GM21381 (cell line): Measurements from ENCODE around the gene JUNB.

Experiments
- ATAC-seq: cut with Tn5 transposase; IDR thresholded peaks from one replicate; pipeline ENCODE4 v1.9.1; 2021; ENCODE audit warnings: mild to moderate bottlenecking, moderate library complexity; ENCODE audit not compliant: unreplicated experiment

The JUNB gene

DNA sequence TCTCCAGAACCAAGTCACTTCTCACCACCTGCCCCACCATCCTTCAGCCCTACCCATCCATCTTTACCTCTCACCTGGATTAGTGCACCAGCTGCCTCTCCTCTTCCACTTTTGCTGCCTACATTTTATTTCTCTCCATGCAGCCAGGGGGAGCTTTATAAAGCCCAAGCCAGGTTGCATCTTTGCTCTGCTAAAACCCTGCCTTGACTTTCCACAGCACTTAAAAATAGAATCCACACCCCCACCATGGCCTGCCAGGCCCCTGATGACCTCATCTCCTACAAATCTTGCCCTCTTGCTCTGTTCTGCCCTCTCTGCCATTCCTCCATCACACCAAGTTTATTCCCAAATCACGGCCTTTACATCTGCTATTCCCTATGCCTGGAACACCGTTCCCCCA is 17.7 kb upstream of the JUNB start:
- ATAC-seq = no peak

DNA sequence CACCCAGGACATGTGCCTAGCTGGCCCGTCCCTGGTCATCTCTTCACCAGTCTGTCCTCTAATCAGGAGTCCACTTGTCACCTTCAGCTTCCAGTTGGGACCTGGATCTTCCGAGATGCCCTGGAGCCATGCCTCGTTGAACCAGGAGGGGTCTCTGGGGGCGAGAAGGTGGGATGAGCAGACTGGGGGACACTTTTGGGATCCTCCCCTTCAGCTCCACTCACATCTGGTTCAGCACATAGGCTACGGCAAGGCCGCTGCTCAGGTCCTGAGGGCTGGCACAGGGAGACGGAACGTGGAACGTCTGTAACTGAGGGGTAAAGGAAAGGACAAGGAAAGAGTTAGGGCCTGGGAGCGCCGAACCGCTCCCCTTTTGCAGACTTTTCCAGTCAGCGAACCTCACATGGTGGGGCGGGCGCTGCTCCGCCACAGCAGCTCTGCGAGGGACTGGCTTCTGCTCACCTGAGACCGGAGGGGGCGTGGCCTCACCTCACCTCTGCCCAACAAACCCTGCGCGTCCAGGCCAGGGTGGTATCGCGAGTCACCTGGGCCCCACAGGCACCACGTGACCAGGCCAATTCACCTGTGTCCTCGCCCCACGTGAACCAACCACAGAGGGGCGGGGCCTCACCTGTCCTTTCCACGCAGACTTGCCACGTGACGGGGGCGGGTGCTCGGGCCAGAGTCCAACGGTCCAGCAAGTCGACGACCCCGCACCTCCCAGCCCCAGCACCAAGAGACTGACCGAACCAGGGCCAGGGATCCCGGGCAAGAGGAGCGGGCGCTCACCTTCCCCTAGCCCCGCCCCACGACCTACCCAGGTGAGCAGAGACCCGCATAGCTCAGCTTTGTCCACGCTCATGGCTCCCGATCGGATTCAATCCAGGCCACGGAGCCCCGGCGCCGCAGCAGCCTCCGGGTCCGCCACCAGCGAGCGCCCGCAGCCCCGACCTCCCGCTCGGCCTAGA is 16.4 kb upstream of the JUNB start, which contains the start of gene HOOK2:
Gene HOOK2, minus strand, starts transcription at position 965 of the 968 bp plus-strand sequence. Its CDS starts 103 bp downstream, at position 862.
- ATAC-seq = no peak

DNA sequence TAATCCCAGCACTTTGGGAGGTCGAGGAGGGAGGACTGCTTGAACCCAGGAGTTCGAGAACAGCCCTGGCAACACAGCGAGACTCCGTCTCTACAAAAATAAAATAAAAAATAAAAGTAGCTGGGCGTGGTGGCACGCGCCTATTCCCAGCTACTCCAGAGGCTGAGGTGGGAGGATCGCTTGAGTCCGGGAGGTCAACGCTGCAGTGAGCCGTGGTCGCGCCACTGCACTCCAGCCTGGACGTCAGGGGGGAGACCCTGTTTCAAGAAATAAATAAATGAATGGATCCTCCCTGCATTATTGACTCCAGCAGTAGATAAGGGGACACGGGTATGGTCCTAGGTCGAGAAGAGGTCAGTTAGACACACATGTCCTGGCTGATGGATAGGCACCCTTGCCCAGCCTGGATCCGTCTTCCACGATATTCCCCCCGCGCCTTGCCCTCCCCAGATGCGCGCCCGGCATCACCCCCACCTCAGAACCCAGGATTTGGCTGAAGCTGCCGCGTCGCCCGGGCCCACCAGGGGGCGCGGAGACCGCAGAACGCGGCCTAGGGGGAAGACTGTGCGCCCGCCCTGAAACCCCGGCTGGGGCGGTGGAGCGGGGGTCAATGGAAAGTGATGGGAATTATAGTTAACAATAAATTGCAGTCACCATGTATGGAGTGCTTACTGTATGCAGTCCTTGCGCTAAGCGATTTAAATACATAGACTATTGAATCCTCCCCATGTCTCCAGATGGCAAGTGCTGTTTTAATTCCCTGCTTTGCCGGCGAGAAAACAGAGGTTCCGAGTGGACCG is 13.9 kb upstream of the JUNB start:
- no peak for ATAC-seq

DNA sequence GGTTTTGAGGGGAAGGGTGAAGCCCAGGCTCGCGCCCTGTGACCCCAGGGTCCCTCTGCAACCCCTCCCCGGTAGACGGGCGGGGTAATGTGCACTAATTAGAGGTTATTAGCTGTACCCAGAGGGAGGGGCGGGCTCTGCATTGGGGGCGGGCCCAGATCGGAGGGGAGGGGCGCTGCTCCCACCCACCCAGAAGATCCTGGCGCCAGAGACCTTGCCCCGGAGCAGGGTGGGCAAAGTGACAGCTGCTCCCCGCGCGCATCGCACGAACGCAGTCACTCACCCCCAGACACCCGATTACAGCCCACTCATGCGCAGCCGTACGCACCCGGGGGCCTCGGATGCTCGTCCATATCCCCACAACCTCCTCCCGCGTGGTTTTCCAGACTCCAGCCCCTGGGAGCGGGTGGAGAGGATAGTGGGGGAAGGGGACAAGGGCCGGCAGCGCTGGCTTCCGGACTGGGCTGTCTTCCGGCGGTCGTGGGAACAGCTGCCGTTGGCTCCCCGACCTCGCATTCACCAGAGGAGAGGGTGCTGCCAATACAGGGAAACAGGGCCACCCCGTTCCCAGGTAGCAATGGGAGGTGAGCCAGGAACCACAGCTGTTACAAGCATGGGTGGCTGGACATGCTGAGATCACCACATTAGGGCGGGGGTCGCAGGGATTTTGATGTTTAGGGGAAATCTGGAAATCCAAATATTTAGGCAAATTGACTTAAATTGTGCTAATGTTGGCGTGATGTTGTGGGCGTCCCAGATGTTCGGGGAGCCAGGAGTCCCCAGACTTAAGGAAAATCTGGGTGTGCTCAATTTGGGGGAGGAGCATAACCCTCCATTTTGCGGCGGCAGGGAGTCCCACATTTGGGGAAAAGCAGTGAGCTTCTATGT is 13.0 kb upstream of the JUNB start:
- ATAC-seq = no peak

DNA sequence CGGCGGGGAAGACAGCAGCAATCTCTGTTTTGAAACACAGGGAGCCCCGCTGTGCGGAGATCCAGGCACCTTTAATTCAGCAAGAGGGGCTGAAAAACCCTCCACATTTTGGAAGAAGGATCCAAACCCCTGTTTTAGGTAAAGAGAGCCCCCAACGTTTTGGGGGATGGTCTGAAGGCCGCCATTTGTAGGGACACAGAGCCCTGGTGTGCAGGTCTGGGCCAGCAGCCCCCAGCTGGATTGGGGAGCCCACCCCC is 12.5 kb upstream of the JUNB start:
- no peak for ATAC-seq

DNA sequence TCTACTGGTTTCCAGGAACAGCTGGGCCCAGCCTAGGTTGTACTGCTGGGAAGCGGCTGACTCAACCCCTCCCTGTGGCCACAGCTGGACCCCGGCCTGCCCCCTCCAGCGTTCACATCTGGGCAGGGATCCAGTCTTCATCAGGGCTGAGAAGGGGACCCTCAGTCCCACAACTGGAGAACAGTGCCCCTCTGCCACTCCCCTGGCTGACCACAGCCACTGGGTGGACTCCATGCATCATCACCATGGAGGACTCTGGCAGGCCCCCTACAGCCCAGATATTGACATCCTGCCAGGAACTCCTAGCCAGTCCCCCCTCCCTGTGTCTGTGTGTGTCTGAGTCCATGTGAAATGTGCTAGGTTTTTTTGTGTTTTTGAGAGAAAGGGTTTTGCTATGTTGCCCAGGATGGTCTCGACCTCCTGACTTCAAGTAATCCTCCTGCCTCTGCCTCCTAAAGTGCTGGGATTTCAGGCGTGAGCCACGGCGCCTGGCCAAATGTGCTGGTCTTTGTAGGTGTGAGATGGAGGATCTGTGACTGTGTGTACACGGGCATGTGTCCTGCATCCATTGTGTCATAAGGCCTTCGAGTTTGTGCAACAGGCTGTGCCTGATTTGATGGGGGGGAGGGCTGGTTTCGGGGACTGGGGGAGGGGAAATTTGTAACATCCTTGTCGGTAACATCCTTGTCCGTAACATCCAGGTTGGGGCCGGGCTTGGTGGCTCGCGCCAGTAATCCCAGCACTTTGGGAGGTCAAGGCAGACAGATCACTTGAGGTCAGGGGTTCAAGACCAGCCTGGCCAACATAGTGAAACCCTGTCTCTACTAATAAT is 11.9 kb upstream of the JUNB start:
- no peak for ATAC-seq

DNA sequence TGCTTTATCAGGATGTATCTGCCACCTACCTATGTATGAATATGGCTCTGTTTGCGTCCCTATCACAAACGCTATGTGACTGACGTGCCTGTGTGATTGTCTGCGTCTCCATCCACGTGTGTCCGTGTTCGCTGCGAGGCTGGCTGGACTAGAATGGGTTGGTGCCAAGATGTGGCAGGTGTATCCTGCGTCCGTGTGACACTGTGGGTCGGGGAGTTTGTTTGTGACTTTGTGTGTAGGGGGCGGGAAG is 9.2 kb upstream of the JUNB start:
- peak; percentile 5 for ATAC-seq

DNA sequence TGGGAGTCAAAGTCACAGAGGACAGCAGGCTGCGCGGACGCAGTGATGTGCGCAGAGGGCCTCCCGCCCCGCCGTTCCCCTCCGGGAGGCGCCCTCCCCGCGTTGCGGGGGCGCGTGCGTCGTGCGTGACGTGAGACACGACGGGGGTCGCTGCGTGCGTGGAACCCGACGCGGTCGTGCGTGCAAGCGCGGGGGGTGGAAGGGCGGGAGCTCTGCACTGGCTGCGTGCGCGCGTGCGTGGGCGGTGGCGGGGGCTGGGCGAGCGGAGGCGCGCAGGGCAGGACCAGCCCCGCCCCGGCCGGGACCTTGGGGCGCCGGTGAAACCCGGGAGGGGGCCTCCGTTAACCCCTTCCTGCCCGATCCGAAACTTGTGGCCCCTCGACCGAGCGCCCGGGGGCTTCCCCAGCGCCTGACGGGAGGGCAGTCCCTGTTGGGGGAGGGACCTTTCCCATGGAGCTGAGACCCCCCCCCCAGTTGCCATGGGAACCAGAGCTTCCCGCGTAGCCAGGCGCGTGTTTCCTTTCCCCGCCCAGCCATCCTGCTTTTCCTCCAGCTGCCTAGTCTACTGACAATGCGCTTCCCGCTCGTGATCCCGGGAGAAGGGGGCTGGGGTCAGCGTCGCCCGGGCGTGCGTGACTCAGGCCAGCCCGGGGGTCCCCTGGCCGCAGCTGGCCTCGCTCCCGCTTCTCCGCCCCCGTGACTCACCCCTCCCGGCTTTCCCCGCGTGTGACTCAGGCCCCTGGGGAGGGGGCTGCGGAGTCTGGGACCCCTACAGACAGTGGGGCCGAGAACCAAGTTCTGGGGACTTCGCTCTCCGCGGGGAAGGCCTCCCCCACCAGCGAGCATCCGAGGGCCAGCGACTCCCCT is 8.6 kb upstream of the JUNB start:
- peak; percentile 29 for ATAC-seq

DNA sequence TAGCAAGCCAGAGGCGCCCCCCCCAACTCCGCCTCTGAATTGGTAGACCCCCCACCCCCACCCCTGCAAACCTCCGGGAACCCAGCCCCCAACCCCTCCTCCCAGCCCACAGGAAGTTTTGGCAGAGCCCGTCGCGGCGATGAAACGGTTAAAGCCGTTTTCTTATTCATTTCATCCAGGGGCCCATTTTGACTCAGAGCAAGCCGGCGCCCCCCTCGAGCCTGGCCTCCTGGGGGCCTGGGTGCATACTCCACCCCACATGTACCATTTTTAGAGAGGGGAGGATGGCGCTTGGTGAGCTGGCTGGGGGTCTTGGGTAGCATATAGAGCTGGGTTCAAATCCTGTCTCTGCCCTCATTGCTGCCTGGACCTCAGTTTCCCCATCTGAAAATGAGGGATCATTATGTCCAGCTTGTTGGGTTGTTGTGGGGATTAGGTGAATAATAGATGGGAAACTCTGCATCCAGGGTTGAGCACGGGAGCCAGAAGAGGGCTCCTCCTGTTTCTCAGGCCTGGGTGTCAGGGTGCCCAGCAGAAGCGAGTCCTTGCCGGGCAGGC is 7.9 kb upstream of the JUNB start:
- no peak for ATAC-seq

DNA sequence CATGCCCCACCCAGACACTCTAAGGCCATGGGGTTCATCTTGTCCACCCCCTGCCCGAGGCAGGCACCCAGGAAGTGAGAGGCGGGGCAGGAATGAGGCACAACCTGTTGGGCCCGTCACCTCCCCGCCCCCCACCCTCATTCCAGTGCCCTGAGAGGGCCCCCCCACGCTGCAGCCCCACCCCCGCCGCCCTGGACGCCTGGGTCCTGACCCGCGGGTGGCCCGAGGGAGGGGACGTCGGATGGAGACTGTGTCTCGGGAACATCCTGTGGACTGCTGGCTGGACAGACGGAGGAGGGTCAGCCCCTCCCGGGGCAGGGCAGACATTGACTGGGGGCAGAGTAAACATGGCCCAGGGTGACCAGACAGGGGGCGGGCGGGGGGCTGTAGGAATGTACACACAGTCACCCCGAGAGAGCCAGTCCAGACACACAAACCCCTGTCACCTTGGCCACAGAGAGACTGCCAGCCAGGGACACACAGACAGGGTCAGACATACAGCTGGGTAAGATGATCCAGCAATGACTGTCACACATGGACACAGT is 7.4 kb upstream of the JUNB start:
- ATAC-seq = no peak

DNA sequence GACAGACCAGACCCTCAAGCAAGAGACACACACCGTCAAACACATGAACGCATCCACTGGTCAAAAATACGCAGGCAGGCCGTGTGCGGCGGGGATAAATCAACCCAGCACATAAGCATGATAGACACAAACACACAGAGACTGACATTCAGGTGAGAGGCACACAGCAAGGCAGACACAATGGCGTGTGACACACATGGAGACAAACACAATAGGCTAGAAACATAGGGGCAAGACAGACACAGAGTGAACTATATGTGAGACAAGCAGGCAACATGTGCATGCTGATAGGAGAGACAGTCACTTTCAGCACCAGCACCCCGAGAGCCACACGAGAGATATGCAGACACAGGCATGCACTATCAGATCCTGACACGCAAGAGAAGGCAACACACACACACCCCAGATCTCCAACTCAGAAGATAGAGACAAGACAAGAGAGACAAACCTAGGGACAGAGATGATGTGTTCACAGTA is 6.9 kb upstream of the JUNB start:
- no peak for ATAC-seq

DNA sequence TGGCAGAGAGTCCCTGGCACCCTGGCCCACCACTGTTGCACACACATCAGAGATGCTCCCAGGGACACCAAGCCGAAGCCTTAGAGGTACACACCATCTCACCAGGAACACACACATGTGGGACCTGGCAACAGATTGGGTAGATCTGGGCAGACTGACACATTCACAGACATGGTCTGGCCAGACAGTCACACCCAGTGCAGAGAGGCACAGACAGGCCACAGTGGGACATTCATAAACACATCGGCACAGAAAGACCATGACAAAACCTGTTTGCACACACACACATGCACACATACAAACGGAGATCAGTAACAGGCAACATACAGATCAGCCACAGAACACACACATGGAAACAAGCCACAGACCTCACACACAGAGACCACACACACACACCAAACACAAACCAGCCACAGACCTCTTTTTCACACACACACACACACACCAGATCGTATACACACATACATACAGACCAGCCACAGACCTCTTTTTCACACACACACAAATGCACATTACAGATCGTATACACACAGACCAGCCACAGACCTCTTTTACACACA is 6.3 kb upstream of the JUNB start:
- no peak for ATAC-seq

DNA sequence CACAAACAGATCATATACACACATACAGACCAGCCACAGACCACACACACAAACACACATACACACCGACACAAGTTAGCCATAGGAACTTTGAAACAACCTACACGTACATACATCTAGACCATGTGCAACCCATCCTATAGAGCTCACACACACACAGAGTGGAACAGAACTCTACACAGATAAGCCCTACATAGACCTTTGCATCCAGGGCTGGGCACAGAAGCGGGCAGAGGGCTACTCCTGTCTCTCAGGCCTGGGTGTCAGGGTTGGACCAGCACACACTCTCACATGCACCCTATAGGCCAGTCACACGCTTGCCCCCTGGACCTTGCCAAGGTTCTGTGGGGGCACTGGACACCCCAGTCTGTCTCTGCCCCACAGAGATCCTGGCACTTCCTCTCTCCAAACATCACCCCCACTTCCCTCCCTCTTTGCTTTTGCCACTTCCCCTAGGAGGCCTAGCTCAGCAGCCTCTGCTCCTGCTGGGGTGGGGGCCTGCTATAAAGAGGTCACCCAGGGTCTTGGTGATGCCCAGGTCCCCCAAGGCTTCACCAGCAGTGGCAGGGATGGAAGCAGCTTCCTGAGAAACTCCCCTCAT is 5.8 kb upstream of the JUNB start:
- ATAC-seq = no peak

DNA sequence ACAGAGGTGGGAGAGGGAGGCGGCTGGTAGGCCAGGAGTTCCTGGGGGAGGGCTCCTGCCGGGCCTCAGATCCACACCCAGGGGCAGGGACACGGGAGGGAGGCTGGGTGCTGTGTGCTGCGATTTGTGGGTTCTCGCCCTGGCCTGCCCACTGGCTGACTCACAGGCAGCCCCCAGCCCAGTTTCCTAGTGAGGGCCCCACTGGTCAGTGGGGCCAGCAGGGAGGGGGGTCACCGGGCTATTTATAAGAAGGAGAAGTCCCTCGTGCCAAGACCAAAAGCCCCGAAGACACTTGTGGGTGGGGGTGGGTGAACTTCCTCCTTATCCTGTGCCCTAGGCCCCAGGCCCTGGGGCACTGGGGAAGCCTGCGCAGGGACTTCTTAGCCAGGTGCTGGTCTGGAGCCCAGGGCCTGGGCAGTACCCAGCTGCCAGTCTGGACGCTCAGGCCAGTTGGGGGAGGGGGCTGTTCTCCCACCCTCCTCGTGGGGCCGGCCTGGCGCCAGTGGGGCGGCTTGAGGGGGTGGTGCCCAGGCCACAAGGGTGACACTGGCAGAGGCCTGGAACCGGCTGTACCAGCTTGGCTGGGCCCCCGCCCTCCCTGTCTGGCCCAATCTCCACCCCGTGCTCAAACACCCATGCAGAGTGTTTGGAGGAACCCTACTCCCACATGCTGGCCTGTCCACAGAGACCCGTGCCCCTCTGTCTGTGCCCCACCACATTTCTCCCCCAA is 5.0 kb upstream of the JUNB start:
- ATAC-seq = no peak

DNA sequence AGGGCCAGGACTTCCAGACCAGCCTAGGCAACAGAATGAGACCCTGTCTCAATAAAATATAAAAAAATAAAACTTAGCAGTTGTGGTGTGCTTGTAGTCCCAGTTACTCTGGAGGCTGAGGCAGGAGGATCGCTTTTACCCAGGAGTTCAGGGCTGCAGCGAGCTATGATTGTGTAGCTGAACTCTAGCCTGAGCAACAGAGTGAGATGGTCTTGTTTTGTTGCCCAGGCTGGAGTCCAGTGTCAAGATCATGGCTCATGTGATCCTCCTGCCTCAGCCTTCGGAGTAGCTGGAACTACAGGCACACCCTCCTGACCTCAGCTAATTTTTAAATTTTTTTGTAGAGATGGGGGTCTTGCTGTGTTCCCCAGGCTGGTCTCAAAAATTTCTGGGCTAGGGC is 4.3 kb upstream of the JUNB start:
- no peak for ATAC-seq

DNA sequence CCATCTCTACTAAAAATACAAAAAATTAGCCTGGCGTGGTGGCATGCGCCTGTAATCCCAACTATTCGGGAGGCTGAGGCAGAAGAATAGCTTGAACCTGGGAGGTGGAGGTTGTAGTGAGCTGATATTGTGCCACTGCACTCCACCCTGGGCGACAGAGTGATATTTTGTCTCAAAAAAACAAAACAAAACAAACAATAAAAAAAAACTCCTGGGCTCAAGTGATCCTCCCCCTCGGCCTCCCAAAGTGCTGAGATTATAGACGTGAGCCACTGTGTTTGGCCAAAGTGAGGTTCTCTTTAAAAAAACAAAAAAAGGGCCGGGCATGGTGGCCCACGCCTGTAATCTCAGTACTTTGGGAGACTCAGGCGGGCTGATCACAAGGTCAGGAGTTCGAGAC is 3.8 kb upstream of the JUNB start:
- ATAC-seq = no peak

DNA sequence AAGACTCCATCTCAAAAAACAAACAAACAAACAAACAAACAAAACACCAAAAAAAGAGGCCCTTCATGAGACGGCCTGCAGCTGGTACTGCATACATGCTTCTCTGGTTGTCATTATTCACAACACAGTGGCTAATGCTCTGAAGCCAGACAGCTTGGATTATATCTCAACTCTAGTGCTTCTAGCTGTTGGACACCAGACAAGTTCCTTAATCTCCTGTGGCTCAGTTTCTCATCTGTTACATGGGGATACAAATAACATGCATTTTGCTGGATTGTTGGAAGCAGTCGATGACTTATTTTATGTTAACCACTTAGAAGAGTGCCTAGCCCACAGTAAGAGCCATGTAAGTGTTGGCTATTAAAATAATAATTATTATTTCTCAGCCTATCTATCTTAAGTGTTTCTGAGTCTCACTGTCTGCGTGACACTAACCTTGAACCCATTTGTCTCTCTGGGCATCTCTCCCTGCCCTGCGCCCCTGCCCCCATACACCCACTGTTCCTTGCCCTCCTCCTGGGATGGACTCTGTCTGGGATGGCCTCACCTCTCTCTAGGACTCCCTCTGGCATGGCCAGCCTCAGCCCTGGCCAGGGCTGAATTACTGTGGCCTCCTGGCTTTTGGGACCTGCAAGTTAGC is 3.1 kb upstream of the JUNB start:
- ATAC-seq = no peak
